Endodermal cell (in vitro differentiated cells): ENCODE data around the gene RERE. TPM values are rescaled to one million over a fixed set of nuclear protein-coding genes. Genes with fewer than 3 reads are reported as not detected.

Experiments used
- DNase-seq: peaks from one replicate; pipeline ENCODE4 v3.0.0-alpha.2; 2017
- H3K27ac ChIP-seq: 2 replicates; pipeline ENCODE4 v1.5.1; 2013; ENCODE audit warnings: mild to moderate bottlenecking, low read depth, low read length, moderate library complexity
- H3K27me3 ChIP-seq: 2 replicates; pipeline ENCODE4 v1.6.1; 2013; ENCODE audit warnings: mild to moderate bottlenecking, low read length, moderate library complexity; ENCODE audit not compliant: insufficient read depth, control insufficient read depth, poor library complexity, severe bottlenecking
- H3K36me3 ChIP-seq: 2 replicates; pipeline ENCODE4 v1.7.0; 2013; ENCODE audit warnings: mild to moderate bottlenecking, low read length, moderate library complexity; ENCODE audit not compliant: control insufficient read depth, insufficient read depth
- H3K4me1 ChIP-seq: one replicate; pipeline ENCODE4 v1.7.0; 2013; ENCODE audit warnings: low read length; ENCODE audit not compliant: control insufficient read depth, insufficient read depth
- H3K4me3 ChIP-seq: 2 replicates; pipeline ENCODE4 v1.5.1; 2013; ENCODE audit warnings: mild to moderate bottlenecking, low read length, moderate library complexity
- H3K9ac ChIP-seq: 2 replicates; pipeline ENCODE4 v1.6.1; 2013; ENCODE audit warnings: mild to moderate bottlenecking, low read length, moderate library complexity; ENCODE audit not compliant: poor library complexity, severe bottlenecking; ENCODE audit errors: extremely low read depth
- H3K9me3 ChIP-seq: 2 replicates; pipeline ENCODE4 v1.6.1; 2013; ENCODE audit warnings: mild to moderate bottlenecking, low read length, moderate library complexity; ENCODE audit not compliant: control insufficient read depth
- H3K27ac Mint-ChIP-seq: 2 replicates; pipeline ENCODE4 v1.8.0; 2020; ENCODE audit warnings: mixed read lengths
- H3K27me3 Mint-ChIP-seq: 2 replicates; pipeline ENCODE4 v1.8.0; 2021; ENCODE audit warnings: mild to moderate bottlenecking, mixed read lengths; ENCODE audit not compliant: insufficient read depth
- H3K36me3 Mint-ChIP-seq: 2 replicates; pipeline ENCODE4 v1.8.0; 2020; ENCODE audit warnings: low read depth, mixed read lengths
- H3K4me1 Mint-ChIP-seq: 2 replicates; pipeline ENCODE4 v1.8.0; 2020; ENCODE audit warnings: mixed read lengths
- H3K4me3 Mint-ChIP-seq: 2 replicates; pipeline ENCODE4 v1.8.0; 2020; ENCODE audit warnings: mild to moderate bottlenecking, moderate library complexity, mixed read lengths
- H3K9me3 Mint-ChIP-seq: 2 replicates; pipeline ENCODE4 v1.8.0; 2020; ENCODE audit warnings: mild to moderate bottlenecking, mixed read lengths
- WGBS, 2 experiments: methylation state at CpG; one replicate each; pipeline versions ENCODE4 v1.1.5 to v1.1.7; 2013; ENCODE audit warnings: missing lambda C conversion rate in 2 of 2, mixed read lengths in 1 of 2; ENCODE audit not compliant: insufficient coverage in 1 of 2, insufficient read length in 1 of 2; 5-methylcytosine and 5-hydroxymethylcytosine counted together
- total RNA-seq, 2 donors: library from RNA; stranded (reverse); fragmentation: NEBNext Ultra II Directional in 1 of 2; extraction: Animal tissue kit (Norgen Biotek cat#: 25700) in 1 of 2; gene quantifications; 2 replicates in 1 of 2; 3 replicates in 1 of 2; pipeline ENCODE4 v1.2.1, GENCODE V29; 2021
- TF ChIP-seq, protein P1 (sequence below): fragments of 200-600 bp; sonication (generic); conservative IDR thresholded peaks from 2 replicates; pipeline ENCODE4 v1.5.0; 2021; ENCODE audit warnings: antibody characterized with exemption, mild to moderate bottlenecking

Gene RERE
- total RNA-seq, 2 donors from 2014 or later = 159 to 179 TPM

- Histone ChIP-seq H3K9me3 (peaks cover 7% of the 10 kb centered on the region), H3K9ac (no peak overlapping the region), H3K4me3 (no peak overlapping the region), H3K4me1 (no peaks in the 10 kb centered on the region), H3K36me3 (no peaks in the 10 kb centered on the region), H3K27me3 (peaks cover 27% of the 10 kb centered on the region), H3K27ac (no peak overlapping the region)
- peaks cover 22% of the 10 kb centered on the region for H3K4me1 Mint-ChIP-seq
- H3K27me3 Mint-ChIP-seq = peaks cover 40% of the 10 kb centered on the region
- TF ChIP-seq, protein P1, sequence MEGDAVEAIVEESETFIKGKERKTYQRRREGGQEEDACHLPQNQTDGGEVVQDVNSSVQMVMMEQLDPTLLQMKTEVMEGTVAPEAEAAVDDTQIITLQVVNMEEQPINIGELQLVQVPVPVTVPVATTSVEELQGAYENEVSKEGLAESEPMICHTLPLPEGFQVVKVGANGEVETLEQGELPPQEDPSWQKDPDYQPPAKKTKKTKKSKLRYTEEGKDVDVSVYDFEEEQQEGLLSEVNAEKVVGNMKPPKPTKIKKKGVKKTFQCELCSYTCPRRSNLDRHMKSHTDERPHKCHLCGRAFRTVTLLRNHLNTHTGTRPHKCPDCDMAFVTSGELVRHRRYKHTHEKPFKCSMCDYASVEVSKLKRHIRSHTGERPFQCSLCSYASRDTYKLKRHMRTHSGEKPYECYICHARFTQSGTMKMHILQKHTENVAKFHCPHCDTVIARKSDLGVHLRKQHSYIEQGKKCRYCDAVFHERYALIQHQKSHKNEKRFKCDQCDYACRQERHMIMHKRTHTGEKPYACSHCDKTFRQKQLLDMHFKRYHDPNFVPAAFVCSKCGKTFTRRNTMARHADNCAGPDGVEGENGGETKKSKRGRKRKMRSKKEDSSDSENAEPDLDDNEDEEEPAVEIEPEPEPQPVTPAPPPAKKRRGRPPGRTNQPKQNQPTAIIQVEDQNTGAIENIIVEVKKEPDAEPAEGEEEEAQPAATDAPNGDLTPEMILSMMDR = peak; percentile 98
- WGBS, 2 experiments = 25 to 46% methylated on average over 10 to 21 of the region's 21 CpGs
- no peak overlapping the region for H3K27ac Mint-ChIP-seq
- no peaks in the 10 kb centered on the region for H3K36me3 Mint-ChIP-seq
- no peak overlapping the region for H3K4me3 Mint-ChIP-seq
- peaks cover 6% of the 10 kb centered on the region for H3K9me3 Mint-ChIP-seq
- peak; percentile 94 for DNase-seq
Measured at GRCh38 chr1:8314346-8315280, 502.8 kb downstream of the RERE start.

DNA sequence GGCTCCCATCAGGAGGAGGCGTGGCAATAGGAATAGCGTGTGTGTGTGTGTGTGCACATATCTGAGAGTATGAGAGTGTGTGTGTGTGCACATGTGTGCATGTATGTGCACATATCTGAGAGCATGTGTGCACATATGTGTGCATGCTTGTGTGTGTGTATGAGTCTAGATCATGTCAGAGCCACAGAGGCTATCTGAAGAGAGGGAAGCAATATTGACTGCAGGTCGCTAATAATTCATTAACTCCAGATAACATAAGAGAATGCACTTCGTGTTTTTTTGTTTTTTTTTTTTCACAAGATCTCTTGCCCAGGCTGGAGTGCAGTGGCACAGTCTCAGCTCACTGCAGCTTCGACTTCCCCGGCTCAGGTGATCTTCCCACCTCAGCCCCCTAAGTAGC lies 504.2 kb downstream of the RERE start:
- Mint-ChIP-seq H3K4me3 (no peak overlapping the region), H3K27me3 (peaks cover 27% of the 10 kb centered on the region), H3K27ac (no peak overlapping the region), H3K9me3 (peaks cover 6% of the 10 kb centered on the region), H3K4me1 (peaks cover 22% of the 10 kb centered on the region), H3K36me3 (no peaks in the 10 kb centered on the region)
- H3K9me3 ChIP-seq = peaks cover 7% of the 10 kb centered on the region
- WGBS, 2 experiments = 88 to 95% methylated on average over 4 to 6 of the region's 6 CpGs
- DNase-seq = no peak
- H3K4me1 ChIP-seq = no peaks in the 10 kb centered on the region
- H3K36me3 ChIP-seq = no peaks in the 10 kb centered on the region
- no peak overlapping the region for H3K9ac ChIP-seq
- TF ChIP-seq, protein P1 = no peak
- peaks cover 13% of the 10 kb centered on the region for H3K27me3 ChIP-seq
- H3K27ac ChIP-seq = no peak overlapping the region
- no peak overlapping the region for H3K4me3 ChIP-seq

GRCh38 chr1:8312235-8313218 lies 504.9 kb downstream of the RERE start:
- Histone ChIP-seq H3K36me3 (no peaks in the 10 kb centered on the region), H3K27me3 (peaks cover 6% of the 10 kb centered on the region), H3K4me1 (no peaks in the 10 kb centered on the region), H3K9me3 (peaks cover 7% of the 10 kb centered on the region), H3K27ac (no peak overlapping the region), H3K9ac (no peak overlapping the region), H3K4me3 (no peak overlapping the region)
- DNase-seq = peak; percentile 66
- Mint-ChIP-seq H3K4me1 (peaks cover 20% of the 10 kb centered on the region), H3K27me3 (peaks cover 21% of the 10 kb centered on the region), H3K9me3 (peaks cover 6% of the 10 kb centered on the region), H3K36me3 (no peaks in the 10 kb centered on the region), H3K27ac (no peak overlapping the region), H3K4me3 (no peak overlapping the region)
- TF ChIP-seq, protein P1 = no peak
- 89 to 94% methylated on average over 15 to 17 of the region's 17 CpGs for WGBS, 2 experiments
